ENCODE results near the gene IGSF8.

DNA sequence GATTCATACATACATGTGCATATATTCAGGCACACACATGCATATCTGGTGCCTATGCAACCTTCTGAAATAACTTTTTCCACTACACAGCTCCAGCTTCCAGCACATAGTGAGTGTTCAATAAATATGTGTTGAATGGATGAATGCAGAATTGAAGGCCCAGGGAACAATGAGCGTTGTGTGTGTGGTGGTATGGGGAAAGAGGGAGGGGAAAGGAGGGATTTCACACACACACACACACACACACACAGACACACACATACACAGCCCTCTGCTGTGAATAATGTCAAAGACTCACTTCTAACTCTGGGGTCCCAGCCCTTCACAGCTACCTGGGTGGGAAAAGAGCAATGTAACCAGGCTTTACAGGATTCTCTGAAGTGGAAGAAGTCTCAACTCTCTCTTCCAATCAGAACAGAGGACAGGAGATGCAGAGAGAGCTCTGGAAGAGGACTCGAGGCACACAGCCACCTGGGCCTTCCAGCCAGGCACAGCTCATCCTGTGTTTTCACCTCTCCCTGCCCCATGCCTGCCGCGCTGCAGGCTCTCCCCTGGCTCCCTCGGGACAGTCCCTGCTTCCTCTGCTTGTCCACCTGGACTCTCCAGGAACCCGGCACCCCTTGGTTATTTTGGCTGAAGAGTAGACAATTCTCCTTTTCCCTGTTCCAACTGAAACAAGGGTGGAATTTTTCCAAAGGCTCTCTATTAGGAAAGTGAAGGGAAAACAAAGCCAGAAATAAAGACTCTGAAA lies 5.4 kb upstream of the IGSF8 start:
- TF ChIP-seq CTCF (IDR thresholded peaks at IDR 0.05) (no peak), POLR2A (IDR thresholded peaks at IDR 0.05) (no peak)

All from thyroid gland (tissue), 4 donors.